GM21423 (cell line): ENCODE results near the gene ARL14.
"Not testable (repeated sequence)": the region's sequence is repeated elsewhere in the genome, so short reads cannot be mapped to it uniquely, and the experiment has no call there.

ENCODE experiments used
- ATAC-seq: cut with Tn5 transposase; IDR thresholded peaks from one replicate; pipeline ENCODE4 v1.9.1; 2021; ENCODE audit warnings: mild to moderate bottlenecking, moderate library complexity; ENCODE audit not compliant: unreplicated experiment

Gene ARL14

DNA sequence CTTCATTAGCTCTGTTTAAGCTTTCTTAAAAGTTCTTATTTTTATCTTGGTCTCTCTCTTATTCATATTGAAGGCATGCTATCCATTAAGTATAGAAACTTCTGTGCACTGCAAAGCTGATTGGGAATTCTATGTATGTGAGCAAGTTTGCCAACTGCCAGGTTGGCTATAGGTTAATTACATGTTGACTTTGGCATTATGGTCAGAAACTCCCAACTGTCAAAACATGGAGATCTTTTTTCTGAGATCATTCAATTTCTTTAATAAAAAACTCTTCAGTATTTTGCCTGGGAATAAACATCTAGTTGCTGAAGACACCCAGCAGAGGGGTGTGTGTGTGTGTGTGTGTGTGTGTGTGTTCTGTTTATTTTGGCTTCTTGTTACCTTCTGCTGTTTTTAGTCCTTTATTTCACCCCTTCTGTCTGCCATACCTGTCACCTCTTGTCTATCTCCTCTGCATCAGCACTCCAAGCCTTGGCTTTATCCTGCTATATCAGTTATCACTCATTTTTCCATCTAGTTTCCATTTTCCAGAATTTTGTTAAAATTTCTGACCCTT lies 1.3 kb upstream of the ARL14 start:
- ATAC-seq: no peak

- no peak for ATAC-seq
Observed at GRCh38 chr3:160677459-160677881, 510 bp downstream of the ARL14 start.

- ATAC-seq: no peak
Observed at GRCh38 chr3:160678292-160678842, 1.4 kb downstream of the ARL14 start.

DNA sequence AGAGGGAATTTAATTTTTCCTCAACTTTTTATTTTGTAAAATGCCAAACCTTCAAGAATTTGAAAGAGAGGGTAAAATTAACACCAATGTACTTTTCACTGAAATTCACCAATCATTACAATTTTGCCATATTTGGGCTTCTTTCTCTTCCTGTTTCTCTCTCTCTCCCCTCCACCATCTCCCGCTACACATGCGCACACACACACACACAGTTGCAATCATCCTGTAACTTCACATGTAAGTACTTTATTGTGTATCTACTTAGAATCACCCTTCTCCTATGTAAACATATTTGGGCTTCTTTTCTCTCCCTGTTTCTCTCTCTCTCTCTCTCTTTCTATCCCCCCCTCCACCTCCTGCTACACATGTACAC lies 7.4 kb downstream of the ARL14 start:
- ATAC-seq: no peak

DNA sequence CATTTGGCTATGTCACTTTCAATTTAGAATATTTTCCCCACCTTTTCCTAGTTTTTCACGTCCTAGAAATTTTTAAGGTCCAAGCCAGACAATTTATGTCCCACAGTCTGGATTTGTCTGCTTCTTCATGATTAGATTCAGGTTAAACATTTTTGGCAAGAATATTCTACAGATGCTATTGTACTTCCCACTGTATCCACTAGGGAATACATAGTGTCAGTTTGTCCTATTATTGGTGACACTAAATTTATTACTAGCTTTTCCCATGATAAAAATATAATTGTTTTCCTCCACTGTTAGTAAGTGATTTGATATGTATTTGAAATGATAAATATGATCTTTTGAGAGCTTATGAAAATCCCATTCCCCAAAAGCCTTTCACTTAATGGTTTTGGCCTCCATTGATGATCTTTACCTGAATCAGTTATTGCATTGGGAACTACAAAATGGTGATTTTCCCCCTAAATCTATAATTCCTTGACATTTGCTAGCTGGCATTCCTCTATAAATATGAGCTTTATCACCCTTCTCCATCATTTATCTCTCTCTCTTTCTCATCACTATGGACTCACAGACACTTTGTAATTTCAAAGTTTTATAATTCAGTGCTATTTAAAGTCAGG lies 8.3 kb downstream of the ARL14 start:
- no peak for ATAC-seq

DNA sequence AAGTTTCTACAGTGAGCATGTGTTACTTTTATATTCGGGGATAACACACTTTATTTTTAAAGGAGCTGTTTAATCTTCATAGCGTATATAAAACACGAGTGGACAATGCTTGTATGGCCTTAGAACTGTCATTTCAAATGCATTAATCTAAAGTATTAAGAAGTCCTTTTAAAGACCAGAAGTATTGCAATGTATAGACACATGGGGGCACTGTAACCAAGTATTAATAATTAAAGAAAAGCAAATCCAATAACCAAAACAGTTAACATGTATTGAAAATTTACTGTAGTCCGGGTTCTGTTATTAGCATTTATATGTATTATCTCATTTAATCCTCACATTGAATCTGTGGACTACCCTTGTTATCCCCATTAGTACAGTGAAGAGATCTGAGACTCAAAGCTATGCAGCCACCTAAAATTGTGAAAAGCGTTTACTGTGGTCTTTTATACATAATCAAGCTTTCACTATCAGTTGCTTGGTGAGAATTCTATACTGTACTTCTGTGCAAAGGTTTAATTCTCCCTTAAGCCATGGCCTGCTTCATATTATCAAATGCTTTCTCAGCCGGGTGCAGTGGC lies 10.1 kb downstream of the ARL14 start:
- ATAC-seq: no peak

- no peak for ATAC-seq
Observed at GRCh38 chr3:160691151-160691550, 14.2 kb downstream of the ARL14 start.

DNA sequence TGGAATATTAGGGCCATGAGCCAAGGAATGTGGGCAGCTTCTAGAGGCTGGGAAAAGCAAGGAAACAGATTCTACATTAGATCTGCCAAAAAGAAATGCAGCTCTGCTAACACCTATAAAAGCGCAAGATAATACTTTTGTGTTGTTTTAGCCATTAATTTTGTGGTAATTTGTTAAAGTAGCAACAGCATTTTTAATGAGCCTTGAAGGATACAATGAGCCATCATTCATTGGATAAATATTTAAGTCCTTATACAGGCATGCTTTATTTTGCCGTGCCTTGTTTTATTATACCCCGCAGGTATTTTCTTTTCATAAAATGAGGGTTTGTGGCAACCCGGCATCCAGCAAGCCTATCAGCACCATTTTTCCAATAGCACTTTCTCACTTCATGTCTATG lies 15.0 kb downstream of the ARL14 start:
- no peak for ATAC-seq

DNA sequence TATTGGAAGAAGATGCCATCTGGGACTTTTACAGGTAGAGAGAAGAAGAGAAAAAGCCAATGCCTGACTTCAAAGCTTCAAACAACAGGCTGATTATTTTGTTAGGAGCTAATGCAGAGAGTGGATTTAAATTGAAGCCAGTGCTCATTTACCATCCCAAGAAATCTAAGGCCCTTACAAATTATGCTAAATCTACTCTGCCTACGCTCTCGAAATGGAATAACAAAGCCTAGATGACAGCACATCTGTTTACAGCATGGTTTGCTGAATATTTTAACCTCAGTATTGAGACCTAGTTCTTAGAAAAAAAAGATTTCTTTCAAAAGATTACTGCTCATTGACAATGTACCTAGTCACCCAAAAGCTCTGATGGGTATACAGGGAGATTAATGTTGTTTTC lies 16.2 kb downstream of the ARL14 start:
- no peak for ATAC-seq

DNA sequence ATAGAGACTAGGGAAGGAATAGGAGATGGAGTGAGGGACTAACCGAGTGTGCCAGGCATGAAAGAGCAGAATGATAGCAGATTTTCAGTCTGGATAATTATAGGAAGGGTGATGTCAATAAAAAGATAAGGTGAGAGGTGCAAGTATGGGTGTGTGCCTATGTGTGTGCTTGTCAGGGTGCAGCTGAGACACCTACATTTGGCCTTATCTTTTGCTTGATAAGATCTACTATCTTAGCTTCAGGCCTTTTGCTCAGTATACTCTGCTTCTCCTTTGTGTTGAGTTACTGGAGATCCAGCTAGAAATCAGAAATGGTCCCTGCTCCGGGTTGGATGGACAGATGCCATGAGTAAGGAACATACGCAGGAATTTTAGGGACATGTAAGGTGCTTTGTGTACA lies 17.4 kb downstream of the ARL14 start:
- no peak for ATAC-seq

- ATAC-seq: no peak
Observed at GRCh38 chr3:160695003-160695402, 18.0 kb downstream of the ARL14 start.

- ATAC-seq: no peak
Observed at GRCh38 chr3:160695915-160696327, 19.0 kb downstream of the ARL14 start.

DNA sequence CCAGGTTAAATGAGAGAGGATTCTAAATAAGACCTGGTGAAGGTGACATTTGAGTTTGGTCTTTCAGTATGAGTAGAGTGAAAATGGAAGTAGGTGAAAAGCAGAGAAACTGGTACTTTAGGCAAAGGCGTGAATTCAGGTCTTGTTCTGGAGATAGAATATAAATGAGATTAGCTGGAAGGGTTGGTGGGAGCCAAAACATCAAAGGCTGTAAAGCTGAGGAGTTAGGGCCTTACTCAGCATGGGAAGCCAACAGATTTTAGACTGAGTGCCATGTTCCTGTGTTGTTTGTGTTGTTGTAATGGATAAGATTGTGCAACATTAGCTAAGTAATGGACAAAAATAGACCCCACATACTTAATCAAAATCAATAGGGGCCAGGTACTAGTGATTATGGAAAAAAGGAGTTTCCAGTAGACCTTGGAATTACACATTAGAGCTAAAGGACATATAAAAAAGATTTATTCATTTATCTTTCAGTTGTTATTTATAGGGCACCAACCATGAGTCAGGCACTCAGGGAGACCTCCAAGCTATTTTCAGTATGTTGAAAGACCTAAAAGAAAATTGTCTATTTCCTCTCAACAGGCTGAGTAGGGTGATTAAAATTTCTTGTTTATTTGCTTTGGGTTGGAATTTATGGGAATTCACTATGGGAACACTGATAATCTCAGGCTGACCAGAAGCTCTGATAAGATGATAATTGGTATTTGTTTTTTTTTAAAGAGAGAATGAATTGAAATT lies 20.8 kb downstream of the ARL14 start:
- ATAC-seq: no peak

DNA sequence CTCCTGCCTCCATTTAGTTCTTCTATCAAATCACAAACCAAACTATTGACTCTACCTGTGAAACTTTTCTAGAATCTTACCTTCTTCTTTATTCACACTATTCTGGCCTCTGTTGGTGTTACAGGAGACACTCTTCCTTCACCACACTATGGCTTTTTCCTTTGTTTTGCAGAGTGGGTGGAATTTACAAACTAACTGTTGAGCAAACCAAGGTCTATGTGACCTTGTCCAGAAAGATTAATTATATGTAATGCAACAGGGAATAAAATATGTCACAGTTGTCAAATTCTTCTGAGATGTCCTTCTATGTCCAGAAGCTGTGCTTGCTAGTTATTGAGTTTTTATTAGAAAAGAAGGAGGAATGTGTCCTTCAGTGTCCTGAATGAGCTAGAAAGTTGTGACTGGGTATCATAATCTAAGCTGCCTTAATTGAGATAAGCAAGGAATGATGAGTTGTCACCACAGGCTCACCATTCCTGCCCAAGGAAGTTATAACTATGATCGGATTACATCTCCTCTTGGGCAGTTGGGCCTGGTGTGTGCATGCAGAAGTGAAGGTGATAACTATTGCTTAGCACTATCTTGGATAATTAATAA lies 21.7 kb downstream of the ARL14 start:
- ATAC-seq: no peak

DNA sequence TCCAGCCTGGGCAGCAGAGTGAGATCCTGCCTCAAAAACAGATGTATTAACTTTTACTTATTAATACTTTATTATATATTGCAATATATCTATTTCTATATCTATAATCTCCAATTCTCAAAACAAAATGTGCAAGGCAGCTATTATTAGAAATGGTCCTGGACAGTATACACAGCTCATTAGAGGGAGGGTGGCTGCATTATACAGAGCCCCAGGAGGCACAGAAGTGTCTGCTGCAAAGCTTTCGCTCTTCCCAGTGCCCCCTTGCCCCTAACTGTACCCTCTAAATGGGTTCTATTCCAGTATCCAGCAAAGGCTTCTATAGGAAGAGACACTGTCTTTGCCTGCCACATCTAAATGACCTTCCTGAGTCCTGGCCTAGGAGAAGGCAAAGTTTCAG lies 24.5 kb downstream of the ARL14 start:
- no peak for ATAC-seq

GRCh38 chr3:160702290-160702689 lies 25.3 kb downstream of the ARL14 start:
- ATAC-seq: no peak

- no peak for ATAC-seq
Observed at GRCh38 chr3:160703974-160704373, 27.0 kb downstream of the ARL14 start.

DNA sequence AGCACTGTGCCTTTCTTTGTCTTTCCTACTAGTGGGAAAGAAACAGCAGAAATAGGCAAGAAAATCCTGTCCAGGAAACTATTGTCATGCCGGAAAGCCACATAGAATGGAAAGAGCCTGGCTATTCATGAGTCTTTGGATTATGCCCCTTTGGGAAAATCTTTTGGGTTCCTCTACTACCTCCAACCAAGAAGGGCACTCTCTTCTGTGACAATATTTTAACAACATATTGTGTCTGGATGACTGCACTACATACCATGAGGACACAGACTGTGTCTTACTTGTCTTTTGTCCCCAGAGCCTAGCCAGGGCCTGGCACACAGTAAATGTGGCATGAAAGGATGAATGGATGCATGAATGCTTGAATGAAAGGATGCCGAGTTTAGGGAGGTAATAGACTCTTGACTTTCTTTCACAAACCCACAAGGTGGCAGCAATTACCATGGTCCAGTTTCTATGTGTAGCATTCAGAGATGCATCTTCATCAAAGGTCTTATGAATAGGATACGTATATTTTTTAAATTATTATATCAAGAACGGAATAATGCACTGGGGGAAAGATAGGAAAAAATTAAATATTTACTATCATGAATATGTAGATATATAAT lies 30.3 kb downstream of the ARL14 start:
- no peak for ATAC-seq

GRCh38 chr3:160709477-160710182 lies 32.7 kb downstream of the ARL14 start:
- no peak for ATAC-seq

GRCh38 chr3:160713144-160713543 lies 36.2 kb downstream of the ARL14 start:
- ATAC-seq: not testable (repeated sequence)
